GM21515 (cell line): ENCODE data around the gene MPG.
"Not testable (repeated sequence)": the region's sequence is repeated elsewhere in the genome, so short reads cannot be mapped to it uniquely, and the experiment has no call there.

Experiments
- ATAC-seq: cut with Tn5 transposase; IDR thresholded peaks from one replicate; pipeline ENCODE4 v1.9.1; 2021; ENCODE audit not compliant: unreplicated experiment

The MPG gene

GRCh38 chr16:106623-107324 lies 28.7 kb downstream of the MPG start:
- ATAC-seq: no peak

- ATAC-seq: no peak
These were observed 34.3 kb downstream of the MPG start for GRCh38 chr16:112153-112840.

DNA sequence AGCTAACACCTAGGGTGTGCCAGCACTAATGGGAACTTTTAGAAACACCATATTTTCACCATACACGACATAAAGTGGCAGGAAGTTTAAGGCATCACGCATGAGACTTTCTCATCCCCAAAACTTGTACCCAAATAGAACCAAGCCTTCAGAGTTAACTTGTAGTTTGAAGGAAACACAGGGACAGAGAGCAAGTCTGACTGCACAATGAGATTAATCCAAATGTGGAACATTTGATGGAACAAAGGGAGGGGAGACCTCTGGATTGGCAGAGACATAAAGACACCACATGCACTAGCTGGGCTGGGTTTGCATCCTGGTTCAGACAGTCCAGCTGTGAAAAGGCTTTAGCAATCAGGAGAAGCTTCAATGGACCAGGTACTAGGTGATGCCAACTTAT lies 36.3 kb downstream of the MPG start:
- no peak for ATAC-seq

DNA sequence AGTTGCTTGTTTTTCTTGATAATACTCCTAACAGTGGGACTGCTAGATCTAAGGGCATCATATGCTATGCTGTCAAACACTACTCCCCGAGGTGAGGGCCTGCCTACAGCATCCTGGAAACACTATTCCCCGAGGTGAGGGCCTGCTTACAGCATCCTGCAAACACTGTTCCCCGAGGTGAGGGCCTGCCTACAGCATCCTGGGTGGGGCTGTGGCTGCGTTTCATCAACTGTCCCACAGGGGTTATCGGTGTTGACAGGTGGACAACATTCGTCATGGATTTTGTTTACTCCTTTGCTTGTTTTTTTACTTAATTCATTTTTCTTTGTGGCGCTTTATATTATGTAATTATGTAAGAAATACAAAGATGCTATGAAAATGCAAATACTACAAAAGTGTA lies 38.0 kb downstream of the MPG start:
- no peak for ATAC-seq

DNA sequence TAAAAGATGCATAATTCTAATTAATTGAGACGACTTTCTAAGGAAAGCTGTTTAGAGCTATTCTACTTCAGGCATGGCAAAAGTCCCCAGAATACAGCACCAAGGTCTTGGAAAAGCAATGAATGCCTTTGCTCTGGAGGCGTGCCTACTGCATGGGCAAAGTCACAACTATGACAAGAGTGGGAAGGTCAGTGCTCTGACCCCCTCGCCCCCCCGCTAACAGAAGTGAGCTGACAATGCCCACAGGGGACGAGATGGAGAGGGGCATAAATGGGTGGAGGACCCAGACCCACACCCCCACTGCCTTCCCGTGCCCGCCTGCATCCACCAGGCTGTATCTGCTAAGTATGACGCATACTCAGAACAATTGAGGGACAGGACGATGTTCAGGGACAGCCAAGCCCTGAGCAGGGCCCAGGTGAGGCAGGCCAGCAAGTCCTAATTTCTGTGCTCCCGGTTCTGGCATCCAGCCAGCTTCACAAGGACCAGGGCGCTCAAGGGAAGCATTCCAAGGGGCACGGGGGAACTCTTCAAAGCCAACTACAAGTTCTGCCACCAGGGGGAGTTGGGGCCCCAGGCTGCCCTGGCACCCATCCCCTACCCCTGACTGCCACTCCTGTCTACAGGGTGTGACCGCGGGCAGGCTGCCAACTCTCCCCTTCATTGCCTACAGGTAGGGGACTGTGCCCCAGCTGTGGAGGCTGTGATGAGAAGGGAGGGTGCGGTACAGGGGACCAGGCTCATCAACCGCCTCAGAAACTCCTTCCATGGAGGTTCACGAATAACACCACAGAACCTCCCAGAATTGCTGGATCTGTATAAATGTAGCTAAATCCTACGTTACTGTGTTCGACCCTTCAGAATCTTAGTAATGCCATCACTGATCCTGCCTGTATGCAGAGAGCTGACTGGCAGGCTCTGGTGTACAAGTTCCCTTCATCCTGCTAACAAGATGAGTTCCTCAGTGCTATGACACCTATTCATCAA lies 39.6 kb downstream of the MPG start:
- no peak for ATAC-seq

DNA sequence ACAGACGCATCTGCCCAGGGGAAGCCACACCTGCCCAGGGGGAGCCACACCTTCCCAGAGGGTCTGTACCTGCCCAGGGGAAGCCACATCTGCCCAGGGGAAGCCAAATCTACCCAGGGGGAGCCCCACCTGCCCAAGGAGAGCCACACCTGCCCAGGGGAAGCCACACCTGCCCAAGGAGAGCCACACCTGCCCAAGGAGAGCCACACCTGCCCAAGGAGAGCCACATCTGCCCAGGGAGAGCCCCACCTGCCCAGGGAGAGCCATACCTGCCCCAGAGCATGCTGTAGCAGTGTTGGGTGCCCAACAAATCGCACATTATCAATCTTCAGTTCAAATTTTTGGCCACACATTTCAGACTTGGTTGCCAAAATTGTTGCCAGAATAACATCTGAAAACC lies 40.8 kb downstream of the MPG start:
- ATAC-seq: no peak

DNA sequence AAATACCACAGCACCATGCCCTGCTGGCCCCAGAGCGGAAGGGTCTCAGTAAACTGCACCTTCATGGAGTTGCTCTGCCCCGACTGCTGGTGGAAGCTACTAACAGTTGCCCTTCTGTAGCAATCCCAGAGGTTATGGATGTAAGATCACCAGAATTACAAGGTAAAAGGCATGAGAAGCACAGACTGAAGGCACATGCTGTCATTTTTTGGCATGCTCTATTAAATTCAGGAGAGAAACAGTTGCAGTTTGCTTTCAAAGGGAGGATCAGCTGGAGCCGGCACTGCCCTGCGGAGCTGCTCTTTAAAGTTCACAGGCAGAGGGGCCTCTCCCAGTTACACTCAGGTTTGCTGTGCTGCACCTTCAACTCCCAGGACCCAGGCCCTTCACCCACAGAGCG lies 41.3 kb downstream of the MPG start:
- ATAC-seq: no peak

GRCh38 chr16:119835-120491 lies 41.9 kb downstream of the MPG start:
- no peak for ATAC-seq

DNA sequence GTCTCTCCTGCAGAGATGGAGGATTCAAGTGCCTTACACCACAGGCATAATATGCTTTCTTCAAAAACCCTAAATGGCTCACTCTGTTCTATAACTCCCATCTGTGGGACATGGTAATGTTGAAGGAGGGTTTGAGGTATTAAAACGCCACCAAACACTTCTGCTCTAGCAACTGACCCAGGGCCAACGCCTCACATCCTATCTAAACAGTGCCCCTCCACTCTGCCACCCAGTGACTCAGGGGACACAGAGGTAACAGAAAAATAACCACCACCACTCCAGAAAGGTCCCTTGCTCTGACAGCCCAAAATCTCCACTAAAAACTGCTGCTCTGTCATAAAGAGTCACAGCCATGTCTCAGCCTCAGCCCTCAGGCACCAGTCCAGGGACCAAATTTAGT lies 42.7 kb downstream of the MPG start:
- no peak for ATAC-seq

GRCh38 chr16:122361-122760 lies 44.3 kb downstream of the MPG start:
- ATAC-seq: no peak

GRCh38 chr16:123558-124350 lies 45.7 kb downstream of the MPG start:
- ATAC-seq: not testable (repeated sequence)

GRCh38 chr16:125011-125410 lies 47.0 kb downstream of the MPG start:
- ATAC-seq: no peak

DNA sequence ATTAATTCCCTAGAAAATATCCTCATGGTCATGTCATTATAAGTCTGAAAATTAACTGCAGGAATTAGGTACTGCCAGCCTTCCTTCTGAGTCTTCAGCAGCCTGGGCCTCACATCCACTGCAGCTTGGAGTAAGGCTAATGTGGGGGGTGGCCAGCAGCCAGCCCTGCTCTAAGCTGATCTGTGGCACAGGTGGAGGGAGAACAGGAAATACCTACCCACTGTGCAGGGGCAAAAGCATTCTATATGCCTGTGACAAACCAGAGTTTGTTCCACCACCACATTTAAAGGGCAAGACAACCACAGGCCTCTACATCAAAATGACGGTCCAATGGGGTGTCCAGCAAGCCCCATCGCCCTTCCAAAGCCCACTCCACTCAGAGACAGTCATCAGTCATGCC lies 51.0 kb downstream of the MPG start:
- no peak for ATAC-seq

DNA sequence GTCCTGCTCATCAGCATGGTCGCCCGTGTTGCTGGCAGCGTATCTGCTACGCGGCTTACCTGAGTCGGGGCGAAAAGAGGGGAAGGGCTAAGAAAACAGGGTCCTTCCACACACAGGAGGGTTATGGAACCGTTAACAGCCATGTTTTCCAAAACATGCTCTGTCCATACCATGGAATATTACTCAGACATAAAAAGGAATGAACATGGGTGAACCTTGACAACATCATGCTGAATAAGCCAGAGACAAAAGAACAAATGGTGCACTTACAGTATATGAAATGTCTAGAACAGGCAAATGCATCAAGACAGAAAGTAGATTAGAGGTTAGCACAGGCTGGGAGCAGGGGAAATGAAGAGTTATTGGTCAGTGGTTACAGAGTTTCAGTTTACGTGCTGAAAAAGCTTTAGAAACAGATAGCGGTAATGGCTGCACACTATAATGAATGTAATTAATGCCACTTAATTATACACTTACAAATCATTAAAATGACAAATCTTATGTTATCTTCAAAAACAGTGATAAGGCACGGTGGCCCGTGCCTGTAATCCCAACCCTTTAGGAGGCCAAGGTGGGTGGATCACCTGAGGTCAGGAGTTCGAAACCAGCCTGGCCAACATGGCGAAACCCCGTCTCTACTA lies 52.6 kb downstream of the MPG start:
- no peak for ATAC-seq

DNA sequence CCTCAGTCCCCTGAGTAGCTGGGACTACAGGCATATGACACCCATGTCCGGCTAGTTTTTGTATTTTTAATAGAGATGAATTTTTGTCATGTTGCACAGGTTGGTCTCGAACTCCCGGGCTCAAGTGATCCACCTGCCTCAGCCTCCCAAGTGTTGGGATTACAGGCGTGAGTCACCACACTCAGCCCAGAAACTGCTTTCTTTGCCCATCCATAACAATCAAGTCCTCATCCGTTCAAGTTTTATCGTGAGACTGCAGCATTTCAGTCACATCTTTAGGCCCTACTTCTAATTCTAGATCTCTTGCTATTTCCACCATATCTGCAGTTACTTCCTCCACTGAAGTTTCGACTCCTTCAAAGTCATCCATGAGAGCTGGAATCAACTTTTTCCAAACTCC lies 54.1 kb downstream of the MPG start:
- no peak for ATAC-seq

DNA sequence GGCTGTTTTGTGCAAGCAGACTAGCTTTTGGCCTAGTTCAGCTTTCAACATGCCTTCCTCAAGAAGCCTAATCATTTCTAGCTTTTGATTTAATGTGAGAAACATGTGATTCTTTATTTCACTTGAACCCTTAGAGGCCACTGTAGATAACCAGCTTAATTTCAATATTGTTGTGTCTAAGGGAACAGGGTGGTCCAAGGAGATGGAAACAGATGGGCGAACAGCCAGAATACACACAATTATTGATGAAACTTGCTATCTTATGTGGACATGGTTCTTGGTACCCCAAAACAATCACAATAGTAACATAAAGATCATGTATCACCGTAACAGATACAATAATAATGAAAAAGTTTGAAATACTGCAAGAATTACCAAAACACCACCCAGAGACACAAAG lies 55.7 kb downstream of the MPG start:
- ATAC-seq: no peak
